IMR-90 (cell line): Measurements from ENCODE around the gene CDH13.

ENCODE experiments used
- CTCF ChIP-seq: conservative IDR thresholded peaks from 2 replicates; pipeline ENCODE4 v1.5.1; 2012; ENCODE audit warnings: mild to moderate bottlenecking, low read depth, low read length, improper control_type of control experiment
- NFE2L2 ChIP-seq: fragments of 150-350 bp; IDR thresholded peaks from 2 replicates; pipeline ENCODE4 v1.6.1; 2016; ENCODE audit warnings: low read depth, mild to moderate bottlenecking, low read length
- POLR2A ChIP-seq: IDR thresholded peaks from 2 replicates; pipeline ENCODE4 v1.6.1; 2012; ENCODE audit warnings: mild to moderate bottlenecking, low read depth, low read length
- RAD21 ChIP-seq: IDR thresholded peaks from 2 replicates; pipeline ENCODE4 v1.6.1; 2012; ENCODE audit warnings: low read length, improper control_type of control experiment
- SMC3 ChIP-seq: fragments of 150-350 bp; IDR thresholded peaks from 2 replicates; pipeline ENCODE4 v1.6.1; 2016; ENCODE audit warnings: low read depth, mild to moderate bottlenecking, antibody characterized with exemption, low read length, moderate library complexity
- USF2 ChIP-seq: fragments of 150-350 bp; IDR thresholded peaks from 2 replicates; pipeline ENCODE4 v1.6.1; 2017; ENCODE audit warnings: mild to moderate bottlenecking, antibody characterized with exemption, low read length, low read depth

GRCh38 chr16:83310816-83311215 is 684.0 kb downstream of the CDH13 start:
- no peak for TF ChIP-seq POLR2A
- TF ChIP-seq NFE2L2 = no peak
- no peak for TF ChIP-seq CTCF
- TF ChIP-seq USF2 = no peak
- no peak for TF ChIP-seq RAD21
- TF ChIP-seq SMC3 = no peak
